Measurements from ENCODE around the gene SERPINA4. TPM values are rescaled to one million over a fixed set of nuclear protein-coding genes. Genes with fewer than 3 reads are reported as not detected.

SERPINA4 gene
- total RNA-seq, 1 donor from 2014 or later, result not detected

DNA sequence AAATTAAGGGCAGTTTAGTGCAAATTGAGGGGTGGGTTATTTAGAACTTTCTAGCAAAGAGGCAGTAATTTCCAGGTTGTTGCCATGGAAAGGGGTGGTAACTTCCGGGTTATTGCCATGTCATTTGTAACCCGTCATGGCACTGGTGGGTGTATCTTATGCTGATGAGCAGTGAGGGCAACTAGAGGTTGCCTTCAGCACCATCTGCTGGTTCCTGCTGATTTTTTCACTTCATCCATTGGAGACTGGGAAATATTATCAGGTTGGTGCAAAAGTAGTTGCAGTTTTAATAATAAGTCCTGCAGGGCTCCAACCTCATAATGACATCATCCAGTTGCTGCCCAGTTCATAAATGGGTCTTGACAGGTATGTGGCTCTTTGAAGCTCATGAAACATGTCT, 24.4 kb upstream of the SERPINA4 start:
- no peaks in the 10 kb centered on the region for H3K4me1 Mint-ChIP-seq
- intact Hi-C loops (cut with micrococcal nuclease), result no loop called here
- H3K27me3 Mint-ChIP-seq, result peaks cover 4% of the 10 kb centered on the region
- no peaks in the 10 kb centered on the region for H3K36me3 Mint-ChIP-seq (ENCODE audit: low read depth)
- H3K4me3 Mint-ChIP-seq, result no peak overlapping the region
- DNase-seq, result no peak
- H3K9me3 Mint-ChIP-seq, result no peaks in the 10 kb centered on the region
- H3K27ac Mint-ChIP-seq, result no peak overlapping the region

DNA sequence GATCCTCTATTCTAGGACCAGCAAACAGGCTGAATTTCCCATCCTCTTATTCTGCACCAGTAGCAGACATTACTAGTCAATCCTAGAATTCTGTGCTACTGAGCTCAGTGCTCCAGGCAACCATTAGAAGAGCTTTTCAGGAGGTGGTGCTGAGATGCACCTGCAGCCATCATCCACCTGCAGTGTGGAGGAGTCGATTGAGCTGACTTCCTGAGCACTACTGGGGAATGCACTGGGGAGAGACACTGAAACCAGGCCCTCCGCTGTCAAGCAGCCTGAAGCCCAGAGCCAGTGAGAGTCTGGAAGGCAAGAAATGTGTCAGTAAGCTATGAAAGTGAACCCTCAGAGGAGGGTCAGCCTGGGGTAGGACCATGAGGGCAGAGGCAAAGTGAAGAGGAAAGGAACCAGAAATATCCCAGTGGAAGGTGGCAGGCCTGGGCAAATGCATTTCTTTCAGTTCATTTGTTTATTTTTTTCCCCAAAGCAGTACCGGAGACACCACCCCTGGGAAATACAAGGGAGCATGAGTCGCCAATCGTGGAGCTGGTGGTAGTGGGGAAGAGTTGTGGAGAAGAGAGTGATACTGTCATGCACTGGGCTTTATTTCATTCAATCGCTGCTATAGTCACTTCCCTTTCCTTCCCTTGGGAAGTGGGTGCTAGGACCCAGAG, 23.0 kb upstream of the SERPINA4 start:
- H3K27ac Mint-ChIP-seq, result no peak overlapping the region
- no peaks in the 10 kb centered on the region for H3K4me1 Mint-ChIP-seq
- H3K27me3 Mint-ChIP-seq, result peaks cover 4% of the 10 kb centered on the region
- intact Hi-C loops (cut with micrococcal nuclease), result no loop called here
- no peak overlapping the region for H3K4me3 Mint-ChIP-seq
- no peaks in the 10 kb centered on the region for H3K36me3 Mint-ChIP-seq (ENCODE audit: low read depth)
- no peak for DNase-seq
- no peaks in the 10 kb centered on the region for H3K9me3 Mint-ChIP-seq

DNA sequence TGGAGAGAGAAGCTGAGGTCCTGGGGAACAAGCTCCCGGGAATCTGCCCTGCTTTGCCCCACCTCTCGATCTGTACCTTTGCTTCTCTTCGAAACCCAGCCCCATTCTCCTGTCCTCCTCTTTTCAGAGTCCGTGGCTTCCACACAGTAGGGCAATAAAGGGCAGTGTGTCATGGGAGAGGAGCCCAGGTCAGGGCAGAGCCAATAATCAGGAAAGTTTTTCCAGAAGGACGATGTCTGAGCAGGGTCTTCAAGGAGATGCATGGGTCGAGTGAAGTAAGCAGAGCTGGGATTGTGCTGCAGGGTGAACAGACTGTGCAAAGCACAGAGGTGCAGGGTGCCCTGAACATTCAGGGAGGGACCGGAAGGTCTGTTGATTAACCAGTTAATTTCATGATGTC, 22.1 kb upstream of the SERPINA4 start:
- intact Hi-C loops (cut with micrococcal nuclease), result no loop called here
- no peaks in the 10 kb centered on the region for H3K9me3 Mint-ChIP-seq
- no peak overlapping the region for H3K4me3 Mint-ChIP-seq
- no peak for DNase-seq
- no peaks in the 10 kb centered on the region for H3K4me1 Mint-ChIP-seq
- no peaks in the 10 kb centered on the region for H3K36me3 Mint-ChIP-seq (ENCODE audit: low read depth)
- no peak overlapping the region for H3K27ac Mint-ChIP-seq
- H3K27me3 Mint-ChIP-seq, result peaks cover 4% of the 10 kb centered on the region

DNA sequence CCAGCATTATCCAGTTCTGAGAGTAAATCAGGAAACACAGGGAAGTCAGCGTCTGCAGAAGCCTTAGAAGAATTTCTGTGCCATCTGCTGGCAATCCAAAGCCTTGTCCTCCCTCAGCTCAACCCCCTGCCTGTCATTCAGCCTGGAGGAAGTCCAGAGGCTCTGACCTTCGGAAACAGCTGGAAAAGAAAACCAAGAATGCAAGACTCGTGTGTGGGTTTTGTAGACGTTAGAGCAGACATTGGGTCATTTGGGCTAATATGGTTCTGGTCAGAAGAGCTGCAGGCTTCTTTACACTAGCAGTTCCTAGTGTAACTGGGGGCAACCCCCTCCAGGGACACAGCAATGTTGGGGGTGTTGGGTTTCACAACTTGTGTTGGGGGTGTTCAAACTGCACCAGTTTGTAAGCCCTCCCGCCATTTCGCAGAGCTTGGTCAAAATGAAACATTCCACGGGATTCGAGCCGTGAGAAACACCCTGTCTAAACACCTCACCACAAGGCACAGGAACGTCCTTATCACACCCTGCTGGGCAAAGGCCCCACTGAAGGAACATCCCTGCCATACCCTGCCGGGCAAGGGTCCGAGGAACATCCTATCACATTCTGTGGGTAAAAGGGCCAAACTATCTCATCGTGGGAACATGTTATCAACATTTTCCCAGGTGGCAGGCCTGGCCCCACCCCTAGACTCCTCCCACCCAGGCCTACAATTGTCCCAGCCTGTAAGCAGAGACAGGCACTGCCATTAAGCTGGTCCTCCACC, 21.0 kb upstream of the SERPINA4 start:
- no peak for DNase-seq
- intact Hi-C loops (cut with micrococcal nuclease), result no loop called here
- no peak overlapping the region for H3K4me3 Mint-ChIP-seq
- no peaks in the 10 kb centered on the region for H3K4me1 Mint-ChIP-seq
- H3K36me3 Mint-ChIP-seq (ENCODE audit: low read depth), result no peaks in the 10 kb centered on the region
- no peak overlapping the region for H3K27ac Mint-ChIP-seq
- no peaks in the 10 kb centered on the region for H3K9me3 Mint-ChIP-seq
- H3K27me3 Mint-ChIP-seq, result peaks cover 4% of the 10 kb centered on the region

DNA sequence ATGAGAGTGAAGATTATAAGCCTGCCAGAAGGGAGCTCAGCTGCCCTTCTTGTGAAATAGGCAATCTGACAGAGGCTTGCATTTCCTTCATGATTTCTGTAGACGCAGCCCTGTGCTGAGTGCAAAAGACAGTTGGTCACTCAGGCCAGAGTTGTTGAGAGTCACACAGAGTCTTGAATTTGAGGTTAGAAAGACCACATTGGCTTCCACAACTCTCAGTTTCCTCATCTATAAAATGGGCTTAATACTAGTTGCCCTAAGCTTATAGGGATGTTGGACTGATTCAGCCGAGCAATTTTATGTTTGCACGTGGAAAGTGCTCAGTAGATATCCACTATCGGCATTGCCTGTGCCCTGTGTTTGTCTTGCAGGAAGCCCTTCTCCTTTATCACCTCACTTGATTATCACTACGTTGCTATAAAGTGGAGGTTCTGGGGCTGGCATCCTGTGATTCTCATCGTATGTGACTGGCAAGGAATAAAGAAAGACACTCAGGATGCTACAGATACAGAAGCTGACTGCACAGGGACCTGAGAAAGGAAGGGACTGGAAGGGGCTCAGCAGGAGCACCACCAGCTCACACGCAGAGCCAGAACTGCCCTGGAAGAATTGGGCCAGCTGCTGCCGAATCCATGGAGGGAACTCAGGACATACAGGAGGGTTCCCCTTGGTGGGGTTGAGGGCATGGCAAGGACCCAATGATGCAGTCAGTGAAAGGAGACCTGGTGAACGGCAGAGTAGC, 19.8 kb upstream of the SERPINA4 start:
- no peaks in the 10 kb centered on the region for H3K4me1 Mint-ChIP-seq
- H3K27me3 Mint-ChIP-seq, result peaks cover 4% of the 10 kb centered on the region
- H3K27ac Mint-ChIP-seq, result no peak overlapping the region
- H3K4me3 Mint-ChIP-seq, result no peak overlapping the region
- intact Hi-C loops (cut with micrococcal nuclease), result no loop called here
- no peaks in the 10 kb centered on the region for H3K36me3 Mint-ChIP-seq (ENCODE audit: low read depth)
- no peak for DNase-seq
- H3K9me3 Mint-ChIP-seq, result no peaks in the 10 kb centered on the region

DNA sequence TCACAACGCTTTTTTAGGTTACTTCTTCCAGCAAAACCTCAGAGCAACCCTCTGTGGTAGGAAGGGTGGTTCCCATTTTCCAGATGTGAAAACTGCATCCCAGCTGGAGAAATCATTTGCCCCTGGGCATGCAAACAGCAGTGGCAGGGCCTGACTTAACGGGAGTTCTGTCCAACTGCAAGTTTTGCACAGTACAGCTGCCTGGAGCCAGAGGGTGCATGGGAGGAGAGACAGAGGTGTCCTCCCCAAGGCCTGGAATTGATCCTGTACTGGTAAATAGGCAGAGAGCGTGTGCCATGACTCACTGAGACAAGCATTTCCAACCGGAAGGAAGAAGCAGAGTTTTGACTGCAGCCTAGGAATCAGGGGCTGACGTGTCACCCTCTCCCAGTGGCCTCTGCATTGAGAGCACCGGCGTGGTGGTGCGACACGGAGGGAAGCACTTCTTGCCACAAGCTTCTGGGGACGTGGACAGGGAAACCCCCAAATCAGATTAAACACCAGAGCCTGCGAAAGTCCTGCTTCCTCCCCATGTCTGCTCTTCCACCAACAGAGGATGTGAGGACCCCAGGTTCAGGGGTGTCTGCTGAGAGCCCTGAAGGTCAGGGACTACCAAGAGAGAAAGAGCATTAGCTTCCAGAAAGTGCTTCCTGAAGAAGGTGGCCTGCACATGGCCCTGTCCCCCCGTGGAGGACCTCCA, 19.0 kb upstream of the SERPINA4 start:
- no peak overlapping the region for H3K4me3 Mint-ChIP-seq
- no peaks in the 10 kb centered on the region for H3K4me1 Mint-ChIP-seq
- H3K27me3 Mint-ChIP-seq, result peaks cover 4% of the 10 kb centered on the region
- no peak for DNase-seq
- no peak overlapping the region for H3K27ac Mint-ChIP-seq
- no peaks in the 10 kb centered on the region for H3K36me3 Mint-ChIP-seq (ENCODE audit: low read depth)
- intact Hi-C loops (cut with micrococcal nuclease), result no loop called here
- no peaks in the 10 kb centered on the region for H3K9me3 Mint-ChIP-seq

DNA sequence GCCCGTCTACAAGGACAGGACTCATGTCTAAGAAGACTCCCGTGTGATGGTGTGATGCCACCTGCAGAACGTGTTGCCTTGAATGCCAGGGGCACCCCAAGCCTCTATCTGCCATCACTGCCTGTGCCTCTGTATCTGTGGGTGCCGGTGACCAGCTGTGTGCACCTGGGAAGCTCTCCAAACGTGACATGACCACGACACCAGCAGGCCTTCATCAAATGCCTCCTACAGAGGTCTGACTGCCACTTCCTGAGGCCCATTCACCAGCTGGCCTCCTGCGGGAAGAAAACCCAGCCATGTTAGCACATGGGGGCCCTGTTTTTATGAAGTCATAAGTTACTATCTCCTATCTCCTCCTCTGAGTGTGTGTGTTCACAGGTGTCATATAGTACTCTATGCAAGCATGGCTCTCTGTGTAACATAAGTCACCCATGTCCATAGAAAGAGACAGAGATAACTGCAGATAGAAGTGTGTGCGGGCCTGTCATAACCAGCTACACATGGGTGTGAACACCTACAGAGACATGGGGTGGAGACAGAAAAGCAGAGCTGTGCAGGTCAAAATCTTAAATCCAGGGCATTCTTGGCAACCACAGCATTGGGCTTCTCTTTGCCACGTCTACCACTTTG, 18.3 kb upstream of the SERPINA4 start:
- Mint-ChIP-seq H3K27ac (no peak overlapping the region), H3K27me3 (peaks cover 4% of the 10 kb centered on the region), H3K36me3 (ENCODE audit: low read depth) (no peaks in the 10 kb centered on the region), H3K4me3 (no peak overlapping the region), H3K4me1 (no peaks in the 10 kb centered on the region), H3K9me3 (no peaks in the 10 kb centered on the region)
- DNase-seq, result no peak
- intact Hi-C loops (cut with micrococcal nuclease), result no loop called here

DNA sequence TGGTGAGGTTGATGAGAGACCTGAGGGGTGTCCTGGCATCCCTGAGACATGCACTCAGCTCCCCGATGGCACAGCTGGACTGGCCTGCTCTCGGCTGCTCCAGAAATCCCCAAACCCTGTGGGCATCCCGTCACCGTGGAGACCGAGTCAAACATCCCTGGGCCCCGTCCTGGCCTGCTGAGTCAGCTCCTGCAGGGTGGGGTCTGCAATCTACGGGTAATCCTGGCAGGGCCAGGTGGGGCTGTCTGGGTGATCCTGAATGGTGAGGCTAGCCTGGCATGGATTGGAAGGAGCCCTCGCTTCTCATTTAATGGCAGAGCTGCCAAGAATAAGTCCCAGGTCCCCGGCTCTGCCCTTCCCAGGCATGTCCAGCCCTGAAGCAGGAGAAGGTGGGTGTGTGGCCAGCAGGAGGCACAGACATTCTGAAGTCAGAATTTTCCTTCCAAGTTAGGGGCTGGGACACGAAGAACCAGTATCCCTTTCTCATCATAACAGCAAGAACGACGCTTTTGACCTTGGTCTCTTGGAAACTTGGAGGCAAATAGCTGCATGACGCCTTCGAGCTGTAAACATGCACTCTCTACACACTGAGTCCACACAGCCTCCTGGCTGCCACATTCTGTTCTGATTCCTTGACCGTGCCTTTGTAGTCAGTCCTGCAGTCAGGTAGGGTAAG, 17.7 kb upstream of the SERPINA4 start:
- Mint-ChIP-seq H3K27me3 (peaks cover 2% of the 10 kb centered on the region), H3K36me3 (ENCODE audit: low read depth) (no peaks in the 10 kb centered on the region), H3K27ac (no peak overlapping the region), H3K9me3 (no peaks in the 10 kb centered on the region), H3K4me1 (no peaks in the 10 kb centered on the region), H3K4me3 (no peak overlapping the region)
- intact Hi-C loops (cut with micrococcal nuclease), result no loop called here
- no peak for DNase-seq

DNA sequence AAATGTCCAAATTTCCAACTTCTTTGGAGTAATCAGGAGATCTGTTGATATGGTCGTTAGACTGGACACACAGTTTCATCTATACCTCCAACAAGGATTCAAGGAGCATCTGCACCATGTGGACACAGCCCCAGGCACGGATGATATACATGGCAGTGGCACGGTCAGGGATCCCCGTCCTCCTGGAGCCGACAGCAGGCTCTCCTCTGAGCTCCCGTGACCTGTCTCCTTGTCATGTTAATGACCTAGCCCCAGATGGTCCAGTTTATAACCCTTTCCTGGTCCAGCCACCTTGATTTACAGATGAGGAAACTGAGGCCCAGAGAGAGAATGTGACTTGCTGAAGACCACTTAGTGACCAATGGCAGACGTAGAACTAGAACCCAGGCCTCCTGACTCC, 16.5 kb upstream of the SERPINA4 start:
- no peak overlapping the region for H3K27ac Mint-ChIP-seq
- peaks cover 2% of the 10 kb centered on the region for H3K27me3 Mint-ChIP-seq
- intact Hi-C loops (cut with micrococcal nuclease), result no loop called here
- H3K9me3 Mint-ChIP-seq, result no peaks in the 10 kb centered on the region
- no peaks in the 10 kb centered on the region for H3K4me1 Mint-ChIP-seq
- no peak overlapping the region for H3K4me3 Mint-ChIP-seq
- H3K36me3 Mint-ChIP-seq (ENCODE audit: low read depth), result no peaks in the 10 kb centered on the region
- no peak for DNase-seq

DNA sequence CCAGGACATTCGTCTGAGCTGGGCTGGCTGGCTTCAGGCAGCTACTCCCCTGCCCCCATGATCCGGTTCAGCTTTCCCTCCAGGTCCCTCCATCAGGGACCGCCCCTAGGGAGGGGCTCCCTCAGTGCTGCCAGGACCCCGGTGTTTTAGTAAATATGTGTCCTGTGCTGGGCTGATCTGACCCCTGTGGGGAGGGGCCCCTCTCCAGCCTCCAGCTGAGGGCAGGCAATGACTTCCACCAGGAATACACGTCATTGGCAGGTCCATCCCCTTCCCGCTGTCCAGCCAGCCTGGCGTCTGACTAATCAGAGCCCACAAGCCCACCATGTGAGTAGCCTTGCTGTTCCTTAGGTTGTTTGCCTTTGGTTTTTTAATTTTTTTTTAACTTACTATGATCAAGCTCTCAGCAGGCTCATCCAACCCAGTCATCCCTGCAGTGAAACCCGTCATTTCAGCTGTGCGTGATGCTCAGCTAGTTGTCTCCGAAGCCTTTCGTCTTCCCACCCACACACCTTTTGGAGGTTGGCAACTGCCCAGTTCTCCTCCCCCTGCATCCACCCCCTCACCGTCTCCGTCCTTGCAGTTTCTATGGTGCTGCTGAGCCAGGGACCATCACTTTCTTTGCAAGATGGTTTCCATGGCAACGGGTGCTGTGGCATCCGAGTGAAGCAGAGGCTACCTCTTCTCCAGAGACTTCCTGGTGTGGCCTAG, 16.0 kb upstream of the SERPINA4 start:
- Mint-ChIP-seq H3K9me3 (no peaks in the 10 kb centered on the region), H3K36me3 (ENCODE audit: low read depth) (no peaks in the 10 kb centered on the region), H3K4me1 (no peaks in the 10 kb centered on the region), H3K4me3 (no peak overlapping the region), H3K27ac (no peak overlapping the region), H3K27me3 (peaks cover 2% of the 10 kb centered on the region)
- DNase-seq, result no peak
- intact Hi-C loops (cut with micrococcal nuclease), result no loop called here

DNA sequence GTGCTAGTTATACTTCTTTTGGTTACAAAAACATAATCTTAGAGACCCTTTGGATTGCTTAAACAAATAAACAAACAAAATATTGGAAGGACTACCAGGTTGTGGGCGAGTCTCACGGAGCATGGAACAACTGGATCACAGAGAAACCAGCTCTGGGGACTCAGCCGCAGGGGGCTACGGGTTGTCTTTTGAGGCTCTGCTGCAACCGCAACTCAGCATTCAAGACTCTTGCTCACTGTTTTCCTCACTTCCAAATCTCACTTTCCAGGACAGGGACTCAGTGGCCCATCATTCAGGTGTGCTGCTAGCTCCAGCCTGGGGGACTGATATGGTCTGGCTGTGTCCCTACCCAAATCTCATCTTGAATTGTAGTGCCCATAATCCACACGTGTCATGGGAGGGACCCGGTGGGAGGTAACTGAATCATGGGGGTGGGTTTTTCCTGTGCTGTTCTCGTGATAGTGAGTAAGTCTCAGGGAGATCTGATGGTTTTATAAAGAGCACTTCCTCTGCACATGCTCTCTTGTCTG, 14.0 kb upstream of the SERPINA4 start:
- Mint-ChIP-seq H3K4me3 (no peak overlapping the region), H3K4me1 (no peaks in the 10 kb centered on the region), H3K36me3 (ENCODE audit: low read depth) (no peaks in the 10 kb centered on the region), H3K27me3 (peaks cover 4% of the 10 kb centered on the region), H3K9me3 (no peaks in the 10 kb centered on the region), H3K27ac (no peak overlapping the region)
- no peak for DNase-seq
- intact Hi-C loops (cut with micrococcal nuclease), result no loop called here

DNA sequence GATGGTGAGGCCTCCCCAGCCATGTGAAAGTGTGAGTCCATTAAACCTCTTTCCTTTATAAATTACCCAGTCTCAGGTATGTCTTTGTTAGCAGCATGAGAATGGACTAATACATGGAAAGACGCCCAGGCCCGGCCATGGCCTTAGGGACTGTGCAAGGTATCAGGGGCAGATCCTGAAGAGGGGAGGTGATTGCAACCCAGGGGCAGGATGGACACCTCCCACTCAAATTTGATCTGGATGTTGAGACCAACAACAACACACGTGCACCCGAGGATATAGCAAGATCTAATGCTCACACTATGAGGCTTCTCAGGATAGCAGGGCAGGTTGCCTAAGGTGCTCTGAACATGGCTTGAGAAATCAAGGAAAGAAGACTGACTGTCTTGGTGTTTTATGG, 13.5 kb upstream of the SERPINA4 start:
- Mint-ChIP-seq H3K36me3 (ENCODE audit: low read depth) (no peaks in the 10 kb centered on the region), H3K4me1 (no peaks in the 10 kb centered on the region), H3K9me3 (no peaks in the 10 kb centered on the region), H3K27me3 (peaks cover 8% of the 10 kb centered on the region), H3K4me3 (no peak overlapping the region), H3K27ac (no peak overlapping the region)
- no peak for DNase-seq
- intact Hi-C loops (cut with micrococcal nuclease), result loop anchor here (2.0 kb wide), 1 partner anchor 415 kb away; no protein-coding TSS in a partner anchor
